ENCODE data around the gene CD151.

DNA sequence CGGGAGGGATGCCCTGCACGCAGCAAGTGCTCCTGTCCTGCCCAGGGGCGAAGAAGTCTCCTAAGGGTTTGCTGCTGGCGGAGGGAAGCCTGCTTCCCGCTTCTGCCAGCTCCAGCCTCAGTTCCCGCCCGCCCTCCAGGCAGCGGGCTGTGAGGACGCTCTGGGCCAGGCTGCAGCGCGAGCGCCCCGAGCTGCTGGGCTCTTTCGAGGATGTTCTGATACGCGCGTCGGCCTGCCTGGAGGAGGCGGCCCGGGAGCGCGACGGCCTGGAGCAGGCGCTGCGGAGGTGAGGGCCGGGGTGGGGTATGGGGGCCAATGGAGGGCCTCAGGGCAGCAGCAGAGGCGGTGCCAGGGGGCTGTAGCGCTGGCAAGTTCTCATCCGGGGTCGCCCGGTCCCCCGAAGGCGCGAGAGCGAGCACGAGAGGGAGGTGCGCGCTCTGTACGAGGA lies 2.9 kb upstream of the CD151 start:
- TF ChIP-seq POLR2A (IDR thresholded peaks at IDR 0.05; ENCODE audit: low read length) (no peak), GATA1 (IDR thresholded peaks at IDR 0.05; ENCODE audit: low read depth, low read length) (no peak)

Measured in erythroblast (primary cell).